ENCODE measurements around the gene PLD4.
"Not testable (repeated sequence)": the region's sequence is repeated elsewhere in the genome, so short reads cannot be mapped to it uniquely, and the experiment has no call there.

PLD4 gene

GRCh38 chr14:104924421-104925213 is at the start of gene PLD4:
Gene PLD4 (plus strand): TSS chr14:104924879. CDS start chr14:104927141, 2,262 bp downstream.
- DNase-seq, result no peak

- no peak for DNase-seq
Observed at GRCh38 chr14:104875412-104875751, 49.3 kb upstream of the PLD4 start.

GRCh38 chr14:104875811-104876210 is 48.9 kb upstream of the PLD4 start:
- DNase-seq, result no peak

- no peak for DNase-seq
Observed at GRCh38 chr14:104876251-104876699, 48.4 kb upstream of the PLD4 start.

- DNase-seq, result no peak
Observed at GRCh38 chr14:104877066-104877805, 47.4 kb upstream of the PLD4 start.

GRCh38 chr14:104877806-104878550 is 46.7 kb upstream of the PLD4 start:
- DNase-seq, result no peak

GRCh38 chr14:104878582-104878981 is 46.1 kb upstream of the PLD4 start:
- no peak for DNase-seq

GRCh38 chr14:104879201-104879982 is 45.3 kb upstream of the PLD4 start:
- no peak for DNase-seq

- no peak for DNase-seq
Observed at GRCh38 chr14:104879983-104880565, 44.6 kb upstream of the PLD4 start.

GRCh38 chr14:104880584-104881210 is 44.0 kb upstream of the PLD4 start:
- no peak for DNase-seq

- peak; percentile 97 for DNase-seq
Observed at GRCh38 chr14:104881369-104881979, 43.2 kb upstream of the PLD4 start.

GRCh38 chr14:104882325-104882973 is 42.2 kb upstream of the PLD4 start:
- no peak for DNase-seq

- no peak for DNase-seq
Observed at GRCh38 chr14:104882991-104883660, 41.6 kb upstream of the PLD4 start.

- DNase-seq, result no peak
Observed at GRCh38 chr14:104883681-104884361, 40.9 kb upstream of the PLD4 start.

GRCh38 chr14:104884381-104884780 is 40.3 kb upstream of the PLD4 start:
- not testable (repeated sequence) for DNase-seq

- no peak for DNase-seq
Observed at GRCh38 chr14:104885031-104885972, 39.4 kb upstream of the PLD4 start.

GRCh38 chr14:104885973-104886689 is 38.5 kb upstream of the PLD4 start:
- no peak for DNase-seq
